ENCODE results near the gene EIPR1.

The EIPR1 gene

DNA sequence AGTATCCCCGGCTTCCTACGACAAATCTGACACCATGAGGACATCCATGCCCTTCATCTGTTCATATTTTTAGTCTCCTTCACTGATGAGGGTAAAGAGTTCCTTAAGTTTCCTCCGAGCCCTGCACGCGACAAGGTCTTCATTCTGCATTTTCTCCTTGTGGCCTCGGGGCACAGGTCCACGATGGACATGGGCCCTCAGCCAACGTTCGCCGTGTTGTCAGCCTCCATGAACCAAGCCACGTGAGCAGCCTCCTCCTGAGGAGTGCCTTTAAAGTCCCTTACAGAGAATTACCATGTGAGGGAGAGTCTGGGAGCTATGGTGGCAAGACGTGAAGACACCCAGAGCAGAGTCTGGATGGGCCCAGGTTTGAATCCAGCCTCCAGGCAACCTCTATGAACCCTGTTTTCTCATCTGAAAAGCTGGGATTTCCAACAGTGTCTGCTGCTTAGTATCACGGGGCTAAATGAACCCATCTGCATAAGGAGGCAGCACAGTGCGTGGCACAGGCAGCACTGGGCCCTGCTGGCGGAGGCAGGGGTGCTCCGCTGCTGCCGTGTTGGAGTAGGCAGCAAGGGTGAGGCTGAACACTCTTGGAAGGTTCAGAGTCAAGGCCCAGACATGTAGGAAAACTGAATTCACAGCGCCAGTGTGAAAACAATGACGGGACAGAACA lies 54.1 kb downstream of the EIPR1 start:
- TF ChIP-seq, protein P1, sequence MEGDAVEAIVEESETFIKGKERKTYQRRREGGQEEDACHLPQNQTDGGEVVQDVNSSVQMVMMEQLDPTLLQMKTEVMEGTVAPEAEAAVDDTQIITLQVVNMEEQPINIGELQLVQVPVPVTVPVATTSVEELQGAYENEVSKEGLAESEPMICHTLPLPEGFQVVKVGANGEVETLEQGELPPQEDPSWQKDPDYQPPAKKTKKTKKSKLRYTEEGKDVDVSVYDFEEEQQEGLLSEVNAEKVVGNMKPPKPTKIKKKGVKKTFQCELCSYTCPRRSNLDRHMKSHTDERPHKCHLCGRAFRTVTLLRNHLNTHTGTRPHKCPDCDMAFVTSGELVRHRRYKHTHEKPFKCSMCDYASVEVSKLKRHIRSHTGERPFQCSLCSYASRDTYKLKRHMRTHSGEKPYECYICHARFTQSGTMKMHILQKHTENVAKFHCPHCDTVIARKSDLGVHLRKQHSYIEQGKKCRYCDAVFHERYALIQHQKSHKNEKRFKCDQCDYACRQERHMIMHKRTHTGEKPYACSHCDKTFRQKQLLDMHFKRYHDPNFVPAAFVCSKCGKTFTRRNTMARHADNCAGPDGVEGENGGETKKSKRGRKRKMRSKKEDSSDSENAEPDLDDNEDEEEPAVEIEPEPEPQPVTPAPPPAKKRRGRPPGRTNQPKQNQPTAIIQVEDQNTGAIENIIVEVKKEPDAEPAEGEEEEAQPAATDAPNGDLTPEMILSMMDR (IDR thresholded peaks at IDR 0.05; ENCODE audit: low read depth, low read length), result no peak
- H3K4me3 ChIP-seq (ENCODE audit: low read depth, low read length), result no peak overlapping the region

DNA sequence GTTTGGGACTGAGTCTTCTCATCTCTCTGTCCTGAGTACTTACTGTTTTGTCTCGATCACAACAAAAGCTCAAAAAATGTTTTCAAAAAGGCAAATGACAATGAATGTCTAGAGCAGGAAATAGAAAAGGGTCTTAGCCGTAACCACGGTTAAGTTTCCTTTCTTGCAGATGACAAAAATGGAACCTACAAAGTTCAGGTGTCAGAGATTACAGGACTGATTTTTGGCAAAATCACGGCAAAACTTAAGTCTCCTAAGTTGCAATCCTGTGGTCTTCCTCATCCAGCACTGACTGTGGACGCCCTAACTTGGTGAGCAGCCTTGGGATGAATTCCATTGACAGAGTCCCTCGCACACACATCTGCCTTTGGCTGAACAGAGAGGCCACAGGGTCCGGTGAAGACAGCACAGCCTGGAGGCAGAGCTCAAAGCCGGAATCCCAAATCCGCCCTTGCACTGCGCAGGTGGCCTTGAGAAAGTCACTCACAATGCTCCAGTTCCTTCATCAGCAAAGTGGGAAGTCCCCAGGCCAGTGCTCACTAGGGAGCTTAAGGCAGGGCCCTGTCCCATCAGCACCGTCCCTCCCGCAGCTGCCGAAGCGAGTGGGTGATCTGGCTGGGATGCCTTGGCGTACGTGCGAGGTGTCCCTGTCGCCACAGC lies 55.2 kb downstream of the EIPR1 start:
- TF ChIP-seq, protein P1 (IDR thresholded peaks at IDR 0.05; ENCODE audit: low read depth, low read length), result no peak
- H3K4me3 ChIP-seq (ENCODE audit: low read depth, low read length), result no peak overlapping the region

DNA sequence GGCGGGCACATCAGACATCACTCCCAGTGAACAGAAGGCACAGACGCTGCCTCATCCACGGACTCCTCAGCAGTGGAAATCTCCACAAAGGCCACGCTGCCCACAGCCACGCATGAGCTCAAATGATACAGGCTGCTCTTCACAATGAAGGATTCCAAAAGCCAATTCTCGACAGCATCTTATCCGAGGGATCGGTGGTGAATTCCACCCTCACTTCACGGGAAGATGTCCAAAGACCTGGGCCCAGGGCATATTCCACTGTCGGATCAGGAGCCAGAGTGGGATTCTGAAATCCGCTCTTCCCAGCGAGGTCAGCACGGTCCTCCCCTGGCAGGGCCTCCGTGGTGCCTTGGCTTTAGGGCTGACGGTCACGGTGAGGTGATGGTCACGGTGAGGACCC lies 55.8 kb downstream of the EIPR1 start:
- TF ChIP-seq, protein P1 (IDR thresholded peaks at IDR 0.05; ENCODE audit: low read depth, low read length), result no peak
- H3K4me3 ChIP-seq (ENCODE audit: low read depth, low read length), result no peak overlapping the region

DNA sequence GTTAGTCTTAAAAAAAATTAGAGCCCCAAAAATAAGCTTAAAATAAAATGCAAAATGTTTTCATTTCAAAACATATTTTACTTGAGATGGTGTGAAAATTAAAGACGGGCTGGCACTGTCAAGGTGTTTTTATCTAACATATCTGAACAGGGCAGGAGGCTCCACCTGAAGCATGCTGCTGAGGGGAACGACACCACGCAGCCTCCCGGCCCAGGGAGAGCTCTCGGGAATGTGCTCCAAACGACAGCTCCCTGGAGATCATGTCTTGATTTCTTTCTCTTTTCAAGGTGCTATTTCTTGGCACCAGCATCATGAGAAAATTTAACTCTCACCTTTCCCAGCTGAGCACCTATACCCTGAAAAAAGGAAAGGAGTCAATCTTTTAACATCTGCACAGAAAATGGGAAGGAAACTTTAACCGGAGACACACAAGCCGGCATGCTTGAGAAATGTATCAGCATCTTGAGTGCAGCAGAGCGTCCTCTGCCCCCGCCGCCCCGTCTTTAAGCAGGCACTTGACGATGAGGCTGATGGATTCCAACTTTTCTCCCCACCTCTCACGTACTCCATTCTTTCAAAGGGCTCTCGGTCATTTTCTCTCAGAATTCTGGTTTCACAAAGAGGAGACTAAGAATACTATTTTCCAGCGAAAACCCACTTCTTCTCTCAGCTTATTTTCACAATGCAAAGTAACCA lies 56.6 kb downstream of the EIPR1 start:
- TF ChIP-seq, protein P1 (IDR thresholded peaks at IDR 0.05; ENCODE audit: low read depth, low read length), result no peak
- no peak overlapping the region for H3K4me3 ChIP-seq (ENCODE audit: low read depth, low read length)

DNA sequence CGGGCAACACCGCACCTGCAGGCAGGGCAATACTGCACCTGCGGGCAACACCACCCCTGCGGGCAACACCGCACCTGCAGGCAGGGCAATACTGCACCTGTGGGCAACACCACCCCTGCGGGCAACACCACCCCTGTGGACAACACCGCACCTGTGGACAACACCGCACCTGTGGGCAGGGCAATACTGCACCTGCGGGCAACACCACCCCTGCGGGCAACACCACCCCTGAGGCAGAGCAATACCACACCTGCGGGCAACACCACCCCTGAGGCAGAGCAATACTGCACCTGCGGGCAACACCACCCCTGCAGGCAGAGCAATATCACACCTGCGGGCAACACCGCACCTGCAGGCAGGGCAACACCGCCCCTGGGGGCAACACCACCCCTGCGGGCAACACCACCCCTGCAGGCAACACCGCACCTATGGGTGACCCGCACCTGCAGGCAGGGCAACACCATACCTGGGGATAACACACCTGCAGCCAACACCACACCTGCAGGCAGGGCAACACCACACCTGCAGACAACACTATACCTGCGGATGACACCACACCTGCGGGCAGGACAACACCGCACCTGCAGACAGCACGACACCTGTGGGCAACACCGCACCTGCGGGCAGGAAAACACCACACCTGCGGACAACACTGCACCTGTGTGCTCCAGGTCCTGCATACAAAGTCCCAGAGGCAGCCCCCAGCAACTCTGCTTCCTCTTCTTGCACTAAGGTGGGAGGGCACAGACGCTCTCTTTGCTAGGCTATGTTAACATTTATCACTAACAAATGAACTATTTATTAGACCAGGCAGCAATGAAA lies 57.7 kb downstream of the EIPR1 start:
- TF ChIP-seq, protein P1 (IDR thresholded peaks at IDR 0.05; ENCODE audit: low read depth, low read length), result no peak

DNA sequence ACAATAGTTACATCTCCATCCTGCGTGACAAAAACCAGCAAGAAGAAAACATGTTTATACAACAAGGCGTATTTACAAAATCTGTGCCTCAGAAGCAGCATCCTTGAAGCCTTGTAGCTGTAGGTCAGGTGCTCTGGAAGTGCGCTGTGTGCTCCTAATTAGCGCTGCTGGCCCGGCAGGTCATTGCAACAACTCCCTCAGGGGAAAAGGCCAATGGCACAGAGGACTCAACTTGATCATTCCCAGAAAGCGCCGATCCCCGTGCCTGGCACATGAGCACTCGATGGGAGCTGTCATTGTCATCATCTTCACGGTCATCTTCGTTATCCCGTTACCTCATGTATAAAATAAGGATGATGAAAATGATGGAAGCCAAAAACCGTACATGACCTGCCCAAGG lies 58.5 kb downstream of the EIPR1 start:
- H3K4me3 ChIP-seq (ENCODE audit: low read depth, low read length), result no peak overlapping the region
- TF ChIP-seq, protein P1 (IDR thresholded peaks at IDR 0.05; ENCODE audit: low read depth, low read length), result no peak

More for the DNA sequence above, 57.7 kb downstream of the EIPR1 start:
- no peak overlapping the region for H3K4me3 ChIP-seq (ENCODE audit: low read depth, low read length)
